RWPE1 (cell line): ENCODE data around the gene TMEM232.

Experiments used
- CTCF ChIA-PET: fragments of 350-600 bp; sonication (Branson Sonifier 250); formaldehyde crosslinking; extraction: SDS; loops from one replicate; lab custom pipeline; 2021; lab: Yijun Ruan, JAX
- POLR2A ChIA-PET: fragments of 400-600 bp; formaldehyde crosslinking; extraction: SDS; loops from one replicate; lab custom pipeline; 2020; ENCODE audit warnings: antibody characterized with exemption; ENCODE audit not compliant: low non-redundant PET; lab: Yijun Ruan, JAX
- DNase-seq: peaks from one replicate; pipeline ENCODE4 v3.0.0; 2012; ENCODE audit warnings: low spot score
- H3K27ac ChIP-seq: fragments of 450-650 bp; 2 replicates; pipeline ENCODE4 v1.5.1; 2017
- CTCF ChIP-seq: fragments of 450-650 bp; conservative IDR thresholded peaks from 2 replicates; pipeline ENCODE4 v1.5.1; 2017; ENCODE audit warnings: low read depth, mild to moderate bottlenecking

TMEM232 gene

GRCh38 chr5:110612794-110613247 lies 113.7 kb downstream of the TMEM232 start:
- CTCF ChIA-PET = interaction anchor here (0.6 to 1.1 kb wide), 2 partner anchors 13 to 1843 kb away, joined by 3 read pairs; no protein-coding TSS in a partner anchor
- no peak overlapping the region for H3K27ac ChIP-seq
- POLR2A ChIA-PET = no interaction called here
- no peak for DNase-seq
- TF ChIP-seq CTCF = no peak

- no peak for DNase-seq
- TF ChIP-seq CTCF = no peak
- H3K27ac ChIP-seq = no peak overlapping the region
- POLR2A ChIA-PET = no interaction called here
- CTCF ChIA-PET = no interaction called here
These were observed 114.7 kb downstream of the TMEM232 start for GRCh38 chr5:110611817-110612216.

- no peak for DNase-seq
- ChIA-PET CTCF (no interaction called here), POLR2A (no interaction called here)
- no peak overlapping the region for H3K27ac ChIP-seq
- no peak for TF ChIP-seq CTCF
These were observed 131.6 kb downstream of the TMEM232 start for GRCh38 chr5:110594866-110595265.

GRCh38 chr5:110590187-110590586 lies 136.3 kb downstream of the TMEM232 start:
- POLR2A ChIA-PET = no interaction called here

GRCh38 chr5:110588286-110588980 lies 138.0 kb downstream of the TMEM232 start:
- no peak for TF ChIP-seq CTCF
- ChIA-PET POLR2A (no interaction called here), CTCF (interaction anchor here (0.6 kb wide), 2 partner anchors 17 to 170 kb away, joined by 3 read pairs; no protein-coding TSS in a partner anchor)
- no peak overlapping the region for H3K27ac ChIP-seq
- DNase-seq = no peak

More at GRCh38 chr5:110590187-110590586, 136.3 kb downstream of the TMEM232 start:
- TF ChIP-seq CTCF = peak; percentile 39; the same call in 1 of the 2 replicates
- DNase-seq = peak; percentile 4
- CTCF ChIA-PET = interaction anchor here (0.7 kb wide), 1 partner anchor 48 kb away, joined by 3 read pairs; no protein-coding TSS in a partner anchor
- H3K27ac ChIP-seq = no peak overlapping the region

- no peak for DNase-seq
- TF ChIP-seq CTCF = no peak
- POLR2A ChIA-PET = no interaction called here
- H3K27ac ChIP-seq = no peak overlapping the region
- CTCF ChIA-PET = no interaction called here
These were observed 145.8 kb downstream of the TMEM232 start for GRCh38 chr5:110580625-110581024.
